Measurements from ENCODE around the gene C1GALT1.
"Not testable (repeated sequence)": the region's sequence is repeated elsewhere in the genome, so short reads cannot be mapped to it uniquely, and the experiment has no call there.

Gene C1GALT1

GRCh38 chr7:7242899-7243298 lies 60.6 kb downstream of the C1GALT1 start:
- no peak for DNase-seq

GRCh38 chr7:7245233-7245632 lies 62.9 kb downstream of the C1GALT1 start:
- not testable (repeated sequence) for DNase-seq

GRCh38 chr7:7246223-7246622 lies 63.9 kb downstream of the C1GALT1 start:
- DNase-seq: no peak

GRCh38 chr7:7247658-7248057 lies 65.3 kb downstream of the C1GALT1 start:
- DNase-seq: no peak

GRCh38 chr7:7249814-7250213 lies 67.5 kb downstream of the C1GALT1 start:
- DNase-seq: no peak

GRCh38 chr7:7251742-7252141 lies 69.4 kb downstream of the C1GALT1 start:
- no peak for DNase-seq

- no peak for DNase-seq
Measured at GRCh38 chr7:7254319-7254718, 72.0 kb downstream of the C1GALT1 start.

GRCh38 chr7:7254908-7255307 lies 72.6 kb downstream of the C1GALT1 start:
- no peak for DNase-seq

GRCh38 chr7:7256731-7257274 lies 74.5 kb downstream of the C1GALT1 start:
- no peak for DNase-seq

GRCh38 chr7:7257899-7258692 lies 75.8 kb downstream of the C1GALT1 start:
- DNase-seq: no peak

GRCh38 chr7:7261863-7262262 lies 79.5 kb downstream of the C1GALT1 start:
- no peak for DNase-seq

- DNase-seq: no peak
Measured at GRCh38 chr7:7263297-7264230, 81.2 kb downstream of the C1GALT1 start.

- DNase-seq: no peak
Measured at GRCh38 chr7:7264306-7265040, 82.1 kb downstream of the C1GALT1 start.

GRCh38 chr7:7265081-7266075 lies 83.0 kb downstream of the C1GALT1 start:
- peak; percentile 35 for DNase-seq

GRCh38 chr7:7266257-7266881 lies 84.0 kb downstream of the C1GALT1 start:
- no peak for DNase-seq

- no peak for DNase-seq
Measured at GRCh38 chr7:7271094-7271874, 88.9 kb downstream of the C1GALT1 start.

GRCh38 chr7:7272294-7272693 lies 90.0 kb downstream of the C1GALT1 start:
- no peak for DNase-seq

- DNase-seq: no peak
Measured at GRCh38 chr7:7274782-7275181, 92.4 kb downstream of the C1GALT1 start.

- DNase-seq: no peak
Measured at GRCh38 chr7:7276161-7276560, 93.8 kb downstream of the C1GALT1 start.

- DNase-seq: no peak
Measured at GRCh38 chr7:7290429-7291122, 108.2 kb downstream of the C1GALT1 start.

All from DMS 273 treated with DMSO at 0.1 percent for 48 hours (cell line).